ENCODE data around the gene GINS1. TPM values are rescaled to one million over a fixed set of nuclear protein-coding genes. Genes with fewer than 3 reads are reported as not detected.

Gene GINS1
- total RNA-seq, 1 experiment from 2014 or later, result 74.3 TPM

DNA sequence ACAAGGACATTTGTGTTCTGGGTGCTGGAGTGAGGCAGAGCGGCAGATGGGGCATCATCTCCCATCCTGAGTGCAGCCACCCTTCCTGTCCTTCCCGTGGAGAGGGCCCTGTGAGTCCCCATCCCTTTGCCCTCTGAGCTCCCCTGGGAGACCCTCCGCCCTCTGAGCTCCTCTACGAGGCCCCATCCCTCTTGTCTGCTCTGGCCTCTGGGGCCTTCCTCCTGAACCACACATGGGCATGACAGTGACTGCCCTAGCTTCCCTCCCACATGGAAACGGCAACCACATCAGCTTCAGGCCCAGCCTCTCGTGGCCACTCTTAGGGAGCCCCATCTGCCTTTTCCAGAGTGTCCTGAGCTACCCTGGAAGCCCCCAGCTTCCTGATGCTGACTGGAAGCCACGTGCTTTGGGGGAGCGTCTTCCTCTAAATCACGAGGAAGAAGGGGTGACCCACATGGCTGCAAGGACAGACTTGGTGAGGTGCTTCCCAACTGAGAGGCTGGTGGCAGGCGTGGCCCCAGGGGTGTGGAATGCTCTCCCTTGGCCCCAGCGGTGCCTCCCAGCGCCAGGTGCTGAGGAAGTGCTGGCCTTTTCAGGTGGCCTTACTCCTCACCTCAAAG, 52.6 kb downstream of the GINS1 start:
- Histone ChIP-seq H3K79me1 (ENCODE audit: insufficient read depth, low read depth, low read length, poor library complexity, severe bottlenecking) (no peaks in the 10 kb centered on the region), H4K5ac (ENCODE audit: insufficient read length, low read depth, low read length) (no peak overlapping the region), H3K18ac (ENCODE audit: insufficient read length, low read depth, low read length) (no peak overlapping the region), H2AFZ (ENCODE audit: low read length) (no peak overlapping the region), H3K27me3 (ENCODE audit: insufficient read depth, low read length) (no peaks in the 10 kb centered on the region), H3K9me3 (ENCODE audit: control insufficient read depth, low read depth, low read length) (no peaks in the 10 kb centered on the region), H3K23me2 (ENCODE audit: insufficient read length, low read depth, low read length, poor library complexity, severe bottlenecking) (no peaks in the 10 kb centered on the region), H3K14ac (ENCODE audit: insufficient read depth, low read length) (no peak overlapping the region; the same call in 1 of the 2 replicates), H3K4me1 (ENCODE audit: insufficient read depth, low read length) (no peaks in the 10 kb centered on the region), H3K23ac (ENCODE audit: insufficient read length, low read depth, low read length) (no peak overlapping the region), H4K20me1 (ENCODE audit: control insufficient read depth, insufficient read depth, insufficient read length) (no peaks in the 10 kb centered on the region), H3K79me2 (ENCODE audit: insufficient read depth, low read length) (no peaks in the 10 kb centered on the region), H2AK5ac (ENCODE audit: insufficient read length, low read length) (no peak overlapping the region), H2BK12ac (ENCODE audit: insufficient read length, low read depth, low read length) (no peak overlapping the region), H3K9ac (ENCODE audit: extremely low read depth, insufficient read length, low read length) (no peak overlapping the region), H2BK5ac (ENCODE audit: insufficient read length, low read length) (no peak overlapping the region), H2BK15ac (ENCODE audit: low read depth, low read length) (no peak overlapping the region), H4K91ac (ENCODE audit: insufficient read length, low read depth, low read length) (no peak overlapping the region), H2BK120ac (ENCODE audit: low read depth, low read length, poor library complexity, severe bottlenecking) (no peak overlapping the region), H4K8ac (replicated peaks; ENCODE audit: insufficient read length, low read depth, low read length) (no peak overlapping the region), H3K56ac (ENCODE audit: insufficient read length, low read depth, low read length) (no peak overlapping the region), H2BK20ac (ENCODE audit: low read depth, low read length, poor library complexity, severe bottlenecking) (no peak overlapping the region), H3K4me2 (ENCODE audit: insufficient read depth, insufficient read length, low read length) (no peak overlapping the region), H3T11ph (ENCODE audit: low read length) (no peak overlapping the region), H3K27ac (ENCODE audit: insufficient read length, low read depth, low read length) (no peak overlapping the region), H3K4ac (ENCODE audit: low read depth, low read length) (no peak overlapping the region)
- TF ChIP-seq, protein P1, sequence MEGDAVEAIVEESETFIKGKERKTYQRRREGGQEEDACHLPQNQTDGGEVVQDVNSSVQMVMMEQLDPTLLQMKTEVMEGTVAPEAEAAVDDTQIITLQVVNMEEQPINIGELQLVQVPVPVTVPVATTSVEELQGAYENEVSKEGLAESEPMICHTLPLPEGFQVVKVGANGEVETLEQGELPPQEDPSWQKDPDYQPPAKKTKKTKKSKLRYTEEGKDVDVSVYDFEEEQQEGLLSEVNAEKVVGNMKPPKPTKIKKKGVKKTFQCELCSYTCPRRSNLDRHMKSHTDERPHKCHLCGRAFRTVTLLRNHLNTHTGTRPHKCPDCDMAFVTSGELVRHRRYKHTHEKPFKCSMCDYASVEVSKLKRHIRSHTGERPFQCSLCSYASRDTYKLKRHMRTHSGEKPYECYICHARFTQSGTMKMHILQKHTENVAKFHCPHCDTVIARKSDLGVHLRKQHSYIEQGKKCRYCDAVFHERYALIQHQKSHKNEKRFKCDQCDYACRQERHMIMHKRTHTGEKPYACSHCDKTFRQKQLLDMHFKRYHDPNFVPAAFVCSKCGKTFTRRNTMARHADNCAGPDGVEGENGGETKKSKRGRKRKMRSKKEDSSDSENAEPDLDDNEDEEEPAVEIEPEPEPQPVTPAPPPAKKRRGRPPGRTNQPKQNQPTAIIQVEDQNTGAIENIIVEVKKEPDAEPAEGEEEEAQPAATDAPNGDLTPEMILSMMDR (conservative IDR thresholded peaks at IDR 0.05), result no peak
- peaks cover 58 to 79% (median 79%) of the 10 kb centered on the region in 3 experiments for H3K36me3 Mint-ChIP-seq (ENCODE audit: insufficient read depth in 1 of 3, low read depth in 3 of 3)
- no peaks in the 10 kb centered on the region for H3K27me3 Mint-ChIP-seq (ENCODE audit: low read depth)
- H3K4me1 Mint-ChIP-seq, result peaks cover 3 to 11% of the 10 kb centered on the region in 2 experiments; a peak in 3 of 4 replicates
- DNase-seq, result no peak
- peak overlapping the region in 1 of 3 experiments; percentile 83; a peak in 2 of 7 replicates for H3K27ac Mint-ChIP-seq
- H3K4me3 Mint-ChIP-seq, result no peak overlapping the region
- no CpG with 5 or more reads among the region's 12 CpGs for WGBS (ENCODE audit: extremely low coverage, insufficient read length, low lambda C conversion rate)
- H3K9me3 Mint-ChIP-seq, result no peaks in the 10 kb centered on the region; a peak in 1 of 5 replicates
